Fibroblast of the aortic adventitia (primary cell): ENCODE measurements around the gene COL6A1. TPM values are rescaled to one million over a fixed set of nuclear protein-coding genes. Genes with fewer than 3 reads are reported as not detected.
"Not testable (repeated sequence)": the region's sequence is repeated elsewhere in the genome, so short reads cannot be mapped to it uniquely, and the experiment has no call there.

Experiments
- DNase-seq: peaks from one replicate; pipeline ENCODE4 v3.0.0-alpha.2; 2010; ENCODE audit warnings: low read depth
- H3K4me3 ChIP-seq: 2 replicates; pipeline ENCODE4 v1.5.1; 2011; ENCODE audit warnings: low read depth, mild to moderate bottlenecking, control low read depth, low read length, moderate library complexity
- total RNA-seq: library from RNA; depleted of rRNA; stranded (reverse); fragments of >200 nt; gene quantifications from 2 replicates; pipeline ENCODE4 v1.2.3, GENCODE V29; 2012; ENCODE audit warnings: low replicate concordance
- TF ChIP-seq, protein P1 (sequence below): IDR thresholded peaks from 2 replicates; pipeline ENCODE4 v1.5.1; 2011; ENCODE audit warnings: mild to moderate bottlenecking, low read length, control low read depth, inconsistent platforms; ENCODE audit not compliant: insufficient read depth

Gene COL6A1
- total RNA-seq, 1 donor = 1,082 TPM

DNA sequence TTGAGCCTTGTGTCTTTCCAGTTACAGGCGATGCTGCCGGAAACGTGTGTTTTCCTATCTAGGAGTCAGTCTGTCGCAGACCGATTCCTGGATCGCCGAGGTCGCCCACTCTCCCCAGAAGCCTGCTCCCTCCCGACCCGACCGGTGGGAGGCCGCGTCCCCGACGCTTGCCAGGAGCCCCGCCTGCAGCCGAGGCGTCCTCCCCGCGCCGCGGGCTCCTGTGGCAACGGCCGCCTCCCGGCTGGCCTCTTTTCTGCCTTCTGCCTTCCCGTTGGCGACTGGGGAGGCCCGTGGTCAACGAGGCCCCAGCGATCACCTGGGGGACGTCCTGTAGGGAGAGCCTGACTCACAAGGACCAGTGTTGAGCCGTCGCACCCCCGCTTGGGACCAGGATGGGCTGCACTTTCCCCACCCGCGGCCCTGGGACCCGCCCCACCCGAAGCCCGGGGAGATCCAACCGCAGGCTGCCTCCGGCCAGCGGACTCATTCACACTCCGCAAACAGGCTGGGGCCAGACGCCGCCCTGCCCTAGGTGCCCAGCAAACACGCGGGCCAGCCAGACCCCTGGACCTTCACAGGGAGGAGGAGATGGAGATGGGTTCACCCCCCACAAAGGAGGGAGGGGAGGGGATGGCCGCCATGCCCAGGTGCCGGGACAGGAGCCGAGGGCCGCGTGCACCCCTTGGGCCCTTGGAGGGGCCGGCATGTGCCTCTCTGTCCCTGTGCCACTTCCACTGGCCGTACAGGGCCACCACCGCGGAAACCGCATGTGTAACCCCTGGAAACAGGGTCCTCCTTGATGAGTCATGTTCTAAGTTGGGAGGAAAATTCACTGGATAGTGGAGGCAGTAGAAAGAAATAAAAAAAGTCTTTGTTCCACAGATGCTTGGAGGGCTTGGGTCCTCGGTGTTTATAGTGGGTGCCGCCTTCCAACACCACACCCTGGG lies 7.2 kb upstream of the COL6A1 start:
- TF ChIP-seq, protein P1, sequence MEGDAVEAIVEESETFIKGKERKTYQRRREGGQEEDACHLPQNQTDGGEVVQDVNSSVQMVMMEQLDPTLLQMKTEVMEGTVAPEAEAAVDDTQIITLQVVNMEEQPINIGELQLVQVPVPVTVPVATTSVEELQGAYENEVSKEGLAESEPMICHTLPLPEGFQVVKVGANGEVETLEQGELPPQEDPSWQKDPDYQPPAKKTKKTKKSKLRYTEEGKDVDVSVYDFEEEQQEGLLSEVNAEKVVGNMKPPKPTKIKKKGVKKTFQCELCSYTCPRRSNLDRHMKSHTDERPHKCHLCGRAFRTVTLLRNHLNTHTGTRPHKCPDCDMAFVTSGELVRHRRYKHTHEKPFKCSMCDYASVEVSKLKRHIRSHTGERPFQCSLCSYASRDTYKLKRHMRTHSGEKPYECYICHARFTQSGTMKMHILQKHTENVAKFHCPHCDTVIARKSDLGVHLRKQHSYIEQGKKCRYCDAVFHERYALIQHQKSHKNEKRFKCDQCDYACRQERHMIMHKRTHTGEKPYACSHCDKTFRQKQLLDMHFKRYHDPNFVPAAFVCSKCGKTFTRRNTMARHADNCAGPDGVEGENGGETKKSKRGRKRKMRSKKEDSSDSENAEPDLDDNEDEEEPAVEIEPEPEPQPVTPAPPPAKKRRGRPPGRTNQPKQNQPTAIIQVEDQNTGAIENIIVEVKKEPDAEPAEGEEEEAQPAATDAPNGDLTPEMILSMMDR = no peak
- DNase-seq = peak; percentile 76
- H3K4me3 ChIP-seq = peak overlapping the region; percentile 51

DNA sequence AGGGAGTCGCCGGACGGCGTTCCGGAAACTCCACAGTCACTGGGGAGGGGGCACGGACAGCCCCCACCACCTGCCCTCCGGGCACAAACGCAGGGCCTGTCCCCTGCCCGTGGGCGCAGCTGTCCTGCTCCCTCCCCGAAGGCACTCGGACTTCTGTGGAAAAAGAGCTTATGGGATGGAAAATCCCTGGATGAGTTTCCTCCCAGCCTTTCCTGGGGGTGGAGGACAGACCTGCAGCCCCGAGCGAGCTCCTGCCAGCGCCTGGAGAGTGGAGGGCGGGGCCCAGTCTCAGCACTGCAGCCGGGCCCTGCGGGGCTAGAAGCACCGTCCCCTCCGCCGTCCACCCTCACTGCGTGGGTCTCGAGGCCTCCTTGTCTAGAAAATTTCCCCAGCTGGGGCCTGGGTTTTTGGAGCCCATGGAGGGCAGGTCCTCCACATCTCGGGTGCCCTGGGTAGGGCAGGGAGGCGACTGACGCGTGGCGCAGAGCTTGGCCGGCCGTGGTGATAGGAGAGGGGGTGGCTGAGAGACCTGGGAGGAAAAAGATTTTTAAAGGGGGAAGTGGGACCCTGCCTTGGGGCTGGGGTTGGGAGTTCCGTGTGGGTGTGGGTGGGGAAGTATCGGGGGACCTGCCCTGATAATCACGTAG lies 6.4 kb upstream of the COL6A1 start:
- H3K4me3 ChIP-seq = peak overlapping the region; percentile 51

DNA sequence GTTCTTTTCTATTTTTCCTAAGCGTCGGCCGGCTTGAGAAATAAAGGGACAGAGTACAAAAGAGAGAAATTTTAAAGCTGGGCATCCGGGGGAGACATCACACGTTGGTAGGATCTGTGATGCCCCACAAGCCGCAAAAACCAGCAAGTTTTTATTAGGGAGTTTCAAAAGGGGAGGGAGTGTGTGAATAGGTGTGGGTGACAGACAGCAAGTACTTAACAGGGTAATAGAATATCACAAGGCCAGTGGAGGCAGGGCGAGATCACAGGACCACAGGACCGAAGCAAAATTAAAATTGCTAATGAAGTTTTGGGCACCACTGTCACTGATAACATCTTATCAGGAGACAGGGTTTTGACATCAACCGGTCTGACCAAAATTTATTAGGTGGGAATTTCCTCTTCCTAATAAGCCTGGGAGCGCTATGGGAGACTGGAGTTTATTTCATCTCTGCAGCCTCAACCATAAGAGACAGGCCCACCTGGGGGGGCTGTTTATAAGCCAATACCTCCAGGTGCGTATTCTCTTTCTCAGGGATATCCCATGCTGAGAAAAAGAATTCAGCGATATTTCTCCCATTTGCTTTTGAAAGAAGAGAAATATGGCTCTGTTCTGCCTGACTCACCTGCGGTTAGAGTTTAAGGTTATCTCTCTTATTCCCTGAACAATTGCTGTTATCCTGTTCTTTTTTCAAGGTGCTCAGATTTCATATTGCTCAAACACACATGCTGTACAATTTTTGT lies 5.7 kb upstream of the COL6A1 start:
- DNase-seq, H3K4me3 ChIP-seq: not testable (repeated sequence)

More for the DNA sequence above, 6.4 kb upstream of the COL6A1 start:
- TF ChIP-seq, protein P1 = no peak
- DNase-seq = peak; percentile 58

DNA sequence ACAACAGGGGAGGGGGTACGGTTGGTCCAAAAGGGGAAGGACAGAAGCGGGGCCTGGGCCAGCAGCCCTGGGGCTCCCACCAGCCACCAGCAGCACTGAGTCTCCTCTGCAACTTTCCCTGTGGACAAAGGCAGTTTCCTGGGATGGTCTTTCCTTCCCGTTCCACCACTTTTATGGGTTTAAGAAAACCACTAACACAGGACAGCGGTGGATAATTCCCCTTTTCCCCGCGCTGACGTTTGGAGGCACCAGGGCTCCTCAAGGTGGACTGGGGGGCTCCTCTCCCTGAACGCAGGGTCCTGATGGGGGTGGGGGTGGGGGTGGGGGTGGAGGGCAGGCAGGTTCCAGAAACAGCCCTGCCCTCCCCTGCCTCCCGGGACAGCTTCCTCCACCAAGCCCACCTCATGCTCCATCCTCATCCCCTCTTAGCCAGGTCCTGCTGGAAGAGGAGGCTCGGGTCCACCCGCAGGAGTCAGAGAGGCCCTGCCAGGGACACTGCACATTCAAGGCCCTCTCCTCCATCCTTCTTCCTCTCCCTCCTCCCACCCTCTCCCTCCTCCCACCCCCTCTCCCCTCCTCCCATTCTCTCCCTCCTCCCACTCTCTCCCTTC lies 4.8 kb upstream of the COL6A1 start:
- TF ChIP-seq, protein P1 = no peak
- no peak overlapping the region for H3K4me3 ChIP-seq
- DNase-seq = no peak

DNA sequence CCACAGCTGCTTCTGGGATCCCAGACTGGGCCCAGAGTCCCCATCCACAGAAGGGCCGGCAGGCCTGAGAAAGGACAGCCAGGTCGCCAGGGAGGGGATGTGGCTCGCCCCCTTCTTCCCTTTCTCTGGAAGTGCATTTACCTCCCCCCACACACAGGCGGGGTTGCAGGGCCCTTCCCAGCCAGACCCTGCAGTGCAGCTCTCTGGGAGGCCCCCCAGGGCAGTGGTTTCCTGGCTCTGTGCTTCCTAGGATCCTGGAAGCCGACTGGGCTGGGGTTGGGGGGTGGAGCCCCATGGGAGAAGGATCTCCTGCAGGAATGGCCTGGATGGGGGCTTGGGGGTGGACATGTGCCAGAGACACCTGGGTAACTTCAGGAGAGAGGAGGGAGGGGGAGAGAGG lies 4.2 kb upstream of the COL6A1 start:
- H3K4me3 ChIP-seq = no peak overlapping the region
- TF ChIP-seq, protein P1 = no peak
- no peak for DNase-seq

DNA sequence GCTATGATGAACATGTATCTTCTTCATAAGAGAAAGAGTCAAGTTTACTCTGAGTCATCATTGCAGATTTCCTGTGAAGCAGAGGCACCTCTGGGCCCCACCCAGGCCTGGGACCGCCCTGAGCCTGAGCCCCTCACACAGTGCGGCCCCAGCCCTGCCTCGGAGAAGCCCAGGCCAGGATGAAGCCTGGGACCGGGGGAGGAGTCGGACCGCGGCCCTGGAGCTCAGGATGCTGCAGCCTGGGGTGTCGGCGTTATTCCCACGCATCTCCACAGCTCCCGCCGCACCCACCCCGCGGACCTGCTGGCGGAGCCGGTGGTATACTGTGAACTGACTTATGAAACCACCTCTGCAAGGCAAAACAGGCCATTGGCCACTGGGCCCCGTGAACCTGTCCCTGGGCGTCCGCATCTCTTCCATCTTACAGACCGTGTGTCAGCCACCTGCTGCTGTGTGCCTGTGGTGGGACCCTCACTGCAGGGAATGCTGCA lies 2.4 kb upstream of the COL6A1 start:
- TF ChIP-seq, protein P1 = no peak
- DNase-seq = no peak

More for the DNA sequence above, 2.4 kb upstream of the COL6A1 start:
- no peak overlapping the region for H3K4me3 ChIP-seq
